ENCODE data around the gene SMURF1.

The SMURF1 gene

DNA sequence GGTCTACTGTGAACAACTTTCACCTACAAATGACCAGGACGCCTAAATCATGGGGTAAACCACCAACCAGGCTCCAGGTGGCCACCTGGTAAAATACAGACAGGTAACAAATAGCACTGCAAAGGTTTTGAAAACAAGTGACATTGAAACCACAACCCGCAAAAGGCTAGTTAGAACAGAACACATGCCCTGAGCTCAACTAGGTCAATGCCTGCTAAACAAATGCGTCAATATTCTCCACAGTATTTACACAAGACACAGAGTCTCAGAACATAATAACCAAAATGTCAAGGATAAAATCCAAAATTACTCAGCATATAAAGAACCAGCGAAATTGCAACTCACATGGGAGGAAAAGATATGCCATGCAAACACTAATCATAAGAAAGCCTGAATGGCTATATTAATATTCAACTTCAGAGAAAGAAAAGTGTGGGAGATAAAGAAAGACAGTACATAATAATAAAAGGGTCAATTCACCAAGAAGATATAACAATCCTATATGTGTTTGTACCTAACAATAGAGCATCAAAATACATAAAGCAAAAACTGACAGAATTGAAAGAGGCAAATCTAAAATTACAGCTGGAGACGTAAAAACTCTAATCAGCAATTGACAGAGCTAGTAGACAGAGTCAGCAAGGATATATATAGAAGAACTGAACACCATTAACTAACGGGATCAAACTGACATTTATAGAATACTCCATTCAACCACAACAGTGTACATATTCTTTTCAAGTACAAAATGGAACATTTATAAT is 47.6 kb downstream of the SMURF1 start:
- DNase-seq: no peak

DNA sequence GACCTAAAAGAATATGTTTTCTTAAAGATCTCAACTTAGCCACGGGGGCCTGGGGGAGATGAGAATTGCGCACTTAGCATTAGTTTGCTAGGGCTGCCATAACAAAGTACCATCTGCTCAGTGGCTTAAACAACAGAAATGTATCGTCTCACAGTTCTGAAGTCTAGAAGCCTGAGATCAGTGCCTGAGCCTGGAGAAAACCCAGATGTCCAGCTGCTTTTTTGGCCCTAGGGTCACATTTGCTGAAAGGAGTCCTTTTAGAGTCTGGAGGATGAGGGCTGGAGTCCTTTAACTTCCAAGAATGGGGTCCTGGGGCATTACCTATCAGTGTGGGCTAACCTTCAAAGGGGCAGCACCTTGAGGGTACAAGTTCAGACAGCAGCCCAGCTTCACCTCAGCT is 48.2 kb downstream of the SMURF1 start:
- no peak for DNase-seq

DNA sequence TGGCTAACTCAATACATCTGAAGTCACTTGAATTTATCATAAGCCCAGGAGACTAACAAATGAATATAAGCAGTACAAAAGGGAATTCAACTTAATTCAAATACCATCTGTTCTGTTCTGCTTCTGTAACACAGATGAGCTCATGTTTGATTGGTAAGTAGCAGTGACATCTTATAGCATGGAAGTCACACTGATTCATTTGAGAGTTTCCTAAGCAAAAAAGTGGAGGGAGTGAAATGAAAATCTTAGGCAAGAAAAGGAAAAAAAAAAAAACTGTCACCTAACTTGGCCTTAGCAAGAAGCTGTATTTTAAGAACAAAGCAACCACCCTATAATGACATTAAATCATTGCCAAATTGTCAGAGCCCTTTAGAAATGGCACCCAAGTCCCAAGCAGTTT is 49.5 kb downstream of the SMURF1 start:
- DNase-seq: no peak

DNA sequence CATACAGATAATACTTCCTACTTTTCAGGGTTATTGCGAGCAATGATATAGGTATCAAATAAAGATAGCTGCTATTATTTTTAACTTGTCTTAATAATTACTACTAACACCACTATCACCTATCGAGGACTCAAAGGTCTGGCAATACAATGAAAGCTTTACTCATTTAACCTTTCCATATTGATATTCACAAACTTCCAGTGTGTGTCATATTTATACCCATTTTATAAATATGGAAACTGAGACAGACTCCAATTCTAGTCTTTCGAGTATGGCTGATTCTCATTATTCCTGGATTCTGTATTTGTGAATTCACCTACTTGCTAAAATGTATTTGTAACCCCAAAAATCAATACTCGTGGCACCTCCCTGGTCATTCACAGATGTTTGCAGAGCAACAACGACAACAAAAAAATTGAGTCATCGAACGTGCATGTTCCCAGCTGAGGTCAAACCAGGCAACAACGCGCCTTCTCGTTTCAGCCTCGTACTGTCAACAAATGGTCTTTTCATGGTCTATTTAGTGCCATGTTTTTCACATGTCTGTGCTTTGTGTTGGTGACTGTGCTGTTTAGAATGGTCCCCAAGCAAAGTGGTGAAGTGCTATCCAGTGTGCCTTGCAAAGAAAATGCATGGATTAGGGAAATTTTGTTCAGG is 51.7 kb downstream of the SMURF1 start:
- DNase-seq: no peak

DNA sequence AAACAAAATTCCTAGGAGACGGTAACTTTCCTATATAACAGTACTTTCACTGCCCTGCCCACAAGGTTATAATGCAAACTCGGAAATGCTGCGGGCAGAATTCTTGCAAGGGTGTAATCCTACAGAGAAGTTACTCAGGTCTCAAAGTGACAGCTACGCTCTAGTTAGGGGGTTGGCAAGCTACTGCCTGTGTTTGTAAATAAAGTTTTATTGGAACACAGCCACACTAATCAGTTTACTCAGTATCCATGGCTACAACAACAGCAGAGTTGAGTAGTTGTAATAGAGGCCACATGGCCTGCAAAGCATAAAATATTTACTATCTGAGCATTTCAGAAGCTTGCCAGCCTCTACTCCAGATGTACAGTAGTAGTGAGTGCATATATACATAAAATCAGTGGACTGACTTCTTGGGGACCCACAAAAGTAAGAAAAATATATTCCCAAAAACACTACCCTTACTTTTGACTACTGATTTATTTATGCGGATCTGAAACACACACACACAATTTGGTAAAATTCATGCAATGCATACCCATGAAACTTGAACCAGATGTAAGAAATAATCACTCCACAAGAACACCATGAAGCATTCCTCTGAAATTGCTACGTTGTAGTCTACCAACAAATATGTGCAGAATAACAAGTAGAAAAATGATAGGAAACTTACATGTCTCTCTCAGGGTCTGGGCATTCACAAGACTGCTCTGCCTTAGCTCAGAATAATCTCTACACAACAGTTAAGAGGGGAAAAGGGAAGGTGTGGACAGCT is 53.0 kb downstream of the SMURF1 start:
- DNase-seq: no peak

DNA sequence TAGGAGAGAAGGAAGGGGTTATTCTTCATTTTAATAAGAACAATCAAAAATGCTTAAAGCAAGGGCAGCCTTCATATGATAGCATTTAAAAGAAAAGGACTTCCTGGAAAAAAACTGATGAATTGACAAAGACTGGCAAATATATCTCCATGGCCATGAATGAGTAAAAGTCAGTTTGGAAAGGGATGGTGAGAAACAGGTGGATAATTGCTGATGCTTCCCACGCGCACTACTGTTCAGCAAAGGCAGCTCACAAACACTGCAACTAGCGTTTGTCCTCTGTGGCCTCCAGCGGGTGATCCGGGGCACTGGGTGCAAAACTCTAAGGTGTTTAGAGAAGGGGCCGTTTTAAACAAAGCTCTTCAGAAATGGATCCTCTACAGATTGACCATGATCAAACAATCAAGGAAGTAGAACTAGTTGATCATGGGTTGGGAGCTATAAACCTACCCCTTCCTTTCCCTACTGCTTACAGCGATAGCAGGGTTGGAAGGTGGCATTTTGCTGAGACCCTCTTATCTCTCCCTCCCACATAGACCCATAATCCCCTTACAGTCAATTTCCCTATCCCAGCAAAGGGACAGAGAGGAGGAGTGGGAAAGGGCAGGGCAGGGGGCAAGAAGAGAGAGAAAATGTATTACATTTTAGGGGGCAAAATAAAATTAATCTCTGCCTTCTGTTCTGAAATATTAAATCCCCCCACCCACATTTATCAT is 53.8 kb downstream of the SMURF1 start:
- DNase-seq: no peak

DNA sequence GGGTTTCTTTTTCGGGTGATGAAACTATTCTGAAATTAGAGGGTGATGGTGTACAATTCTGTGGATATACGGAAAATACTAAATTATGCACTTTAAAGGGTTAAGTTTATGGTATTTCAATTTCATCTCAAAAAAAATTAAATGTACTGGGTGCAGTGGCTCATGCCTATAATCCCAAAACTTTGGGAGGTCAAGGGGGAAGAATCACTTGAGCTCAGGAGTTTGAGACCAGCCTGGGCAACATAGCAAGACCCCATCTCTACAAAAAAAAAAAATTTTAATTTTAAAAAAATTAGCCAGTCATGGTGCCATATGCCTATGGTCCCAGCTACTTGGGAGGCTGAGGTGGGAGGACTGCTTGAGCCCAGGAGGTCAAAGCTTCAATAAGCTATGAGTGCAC is 57.0 kb downstream of the SMURF1 start:
- DNase-seq: no peak

DNA sequence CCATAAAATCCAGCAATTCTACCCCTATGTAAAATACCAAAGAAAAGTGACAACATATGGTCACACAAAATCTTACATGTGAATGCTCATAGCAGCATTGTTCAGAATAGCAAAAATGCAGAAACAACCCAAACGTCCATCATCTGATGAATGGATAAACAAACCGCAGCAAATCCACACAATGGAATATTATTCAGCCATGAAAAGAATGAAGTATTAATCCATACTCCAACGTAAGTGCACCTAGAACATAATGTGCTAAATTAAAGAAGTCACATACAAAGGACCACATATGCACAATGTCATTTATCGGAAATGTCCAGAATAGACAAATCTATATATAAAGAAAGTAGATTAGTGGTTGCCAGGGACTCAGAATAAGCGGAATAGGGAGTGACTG is 57.4 kb downstream of the SMURF1 start:
- no peak for DNase-seq

DNA sequence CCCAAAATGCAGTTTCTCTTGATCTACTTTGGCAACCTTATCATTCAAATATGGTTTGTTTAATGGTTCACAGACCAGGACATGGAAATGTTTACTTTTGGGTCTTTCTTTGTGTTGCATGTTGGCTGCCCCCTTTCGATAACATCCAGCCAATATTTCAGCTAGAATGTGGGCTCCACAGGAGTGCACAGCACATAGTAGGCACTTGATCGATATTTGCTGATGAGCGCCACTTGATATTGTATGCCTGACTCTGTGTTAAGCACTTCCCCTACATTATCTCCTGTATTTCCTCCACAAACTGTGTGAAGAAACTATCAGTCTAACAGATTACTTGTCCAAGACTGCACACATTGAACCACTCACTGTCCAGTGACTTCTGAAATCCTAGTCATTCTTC is 60.2 kb downstream of the SMURF1 start:
- DNase-seq: no peak

DNA sequence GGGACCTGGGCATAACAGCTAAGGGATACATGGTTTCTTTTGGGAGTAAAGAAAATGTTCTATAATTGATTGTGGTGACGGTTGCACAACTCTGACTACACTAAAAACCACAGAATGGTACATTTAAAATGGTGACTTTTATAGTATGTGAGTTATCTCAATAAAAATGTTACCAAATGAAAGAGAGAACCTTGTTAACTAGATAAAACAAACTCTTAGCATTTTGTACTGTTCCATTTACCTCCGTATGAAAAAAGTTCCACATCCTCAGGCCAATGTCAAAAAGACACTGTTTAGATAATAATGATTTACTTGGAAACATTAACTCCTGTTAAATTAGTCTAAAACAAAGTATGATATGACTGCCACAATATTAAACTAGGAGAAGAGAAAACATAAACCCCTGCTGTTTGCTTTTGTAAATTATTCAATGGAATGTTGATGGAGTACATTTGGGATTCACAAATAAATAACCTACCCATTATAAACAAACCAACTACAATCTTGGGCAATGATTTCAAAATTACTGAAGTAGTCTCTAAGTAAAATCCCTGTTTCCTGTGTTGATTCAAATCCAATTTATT is 60.7 kb downstream of the SMURF1 start:
- no peak for DNase-seq

DNA sequence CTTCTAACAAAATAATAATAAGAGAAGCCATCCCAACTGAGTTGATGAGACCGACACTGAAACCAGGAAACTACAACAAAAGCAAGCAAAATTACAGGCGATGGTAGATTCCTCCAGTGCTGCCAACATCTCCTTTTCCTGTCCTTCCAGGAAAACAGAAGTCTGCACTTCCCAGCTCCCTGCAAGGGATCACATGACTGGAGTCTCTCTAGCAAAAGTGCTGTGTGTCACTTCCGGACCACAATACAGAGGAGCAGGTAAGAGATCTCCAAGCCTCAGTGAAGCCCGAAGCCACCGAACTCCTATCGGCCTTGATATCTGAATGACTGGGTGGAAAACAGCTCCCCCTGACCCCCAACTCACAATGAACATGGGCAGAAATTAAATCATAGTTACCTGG is 63.2 kb downstream of the SMURF1 start:
- no peak for DNase-seq

DNA sequence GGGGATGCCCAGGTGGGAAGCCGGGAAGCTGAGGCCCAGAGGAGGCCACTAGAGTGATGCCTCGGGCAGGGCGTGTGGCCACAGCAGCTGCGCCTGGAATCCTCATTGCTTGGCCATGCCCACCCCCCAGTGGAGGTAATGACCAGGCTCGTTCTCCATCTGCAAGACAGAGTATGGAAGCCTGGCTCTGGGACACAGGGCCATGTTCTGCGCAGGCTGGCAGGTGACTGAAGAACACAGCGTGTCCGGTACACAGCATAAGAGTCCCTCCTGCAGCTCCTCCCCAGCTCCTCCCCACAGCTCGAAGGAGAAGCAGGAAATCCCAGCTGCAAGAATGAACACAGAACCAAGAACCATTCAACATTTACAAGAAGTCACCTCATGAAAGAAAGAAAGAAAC is 64.8 kb downstream of the SMURF1 start:
- DNase-seq: no peak

DNA sequence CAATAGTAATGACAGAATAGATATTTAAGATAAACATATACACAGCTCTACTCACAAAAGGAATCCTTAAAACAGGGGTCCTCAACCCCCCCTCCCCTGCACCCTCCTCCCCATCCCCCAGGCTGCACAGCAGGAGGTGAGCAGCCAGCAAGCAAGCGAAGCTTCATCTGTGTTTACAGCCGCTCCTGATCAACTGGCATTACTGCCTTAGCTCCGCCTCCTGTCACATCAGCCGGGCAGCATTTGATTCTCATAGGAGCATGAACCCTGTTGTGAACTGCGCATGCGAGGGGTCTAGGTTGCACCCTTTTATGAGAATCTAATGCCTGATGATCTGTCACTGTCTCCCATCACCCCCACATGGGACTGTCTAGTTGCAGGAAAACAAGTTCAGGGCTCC is 65.5 kb downstream of the SMURF1 start:
- DNase-seq: no peak

DNA sequence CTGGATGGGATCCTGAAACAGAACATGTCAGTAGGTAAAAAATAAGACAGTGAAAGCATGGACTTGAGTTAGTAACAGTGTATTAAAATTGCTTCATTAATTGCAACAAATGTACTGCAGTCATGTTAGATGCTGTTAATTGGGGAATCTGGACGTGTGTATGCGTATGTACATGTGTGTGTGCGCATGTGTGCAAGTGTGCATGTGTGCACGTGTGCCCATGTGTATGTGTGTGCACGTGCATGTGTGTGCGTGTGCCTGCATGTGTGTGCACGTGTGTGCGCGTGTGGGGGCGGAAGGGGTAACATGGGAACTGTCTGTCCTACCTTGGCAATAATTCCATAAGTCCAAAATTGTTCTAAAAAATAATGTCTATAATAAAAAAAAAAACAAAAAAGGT is 67.3 kb downstream of the SMURF1 start:
- no peak for DNase-seq

DNA sequence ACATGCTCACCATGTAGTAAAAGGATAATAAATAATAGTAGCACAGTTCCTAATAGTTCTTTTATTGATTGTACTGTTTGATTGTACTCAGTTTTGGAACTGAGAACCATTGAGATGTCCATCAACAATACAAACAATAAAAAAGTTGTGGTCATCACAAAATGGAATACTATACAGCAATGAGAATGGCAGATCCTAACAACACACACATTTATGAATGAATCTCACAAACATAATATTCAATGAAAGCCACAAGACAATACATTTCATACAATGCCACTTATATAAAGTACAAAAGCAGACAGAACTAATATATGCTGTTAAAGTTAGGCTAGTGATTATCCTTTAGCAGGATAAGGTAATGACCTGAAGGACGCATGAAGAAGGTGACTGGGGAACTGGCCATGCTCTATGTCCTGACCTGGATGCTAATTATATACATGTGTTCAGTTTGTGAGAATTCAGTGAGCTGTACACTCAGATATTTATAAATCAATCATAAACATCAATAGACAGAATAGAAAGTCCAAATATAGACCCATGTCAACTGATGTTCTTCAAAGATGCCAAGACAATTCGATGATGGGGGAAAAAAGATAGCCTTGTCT is 70.0 kb downstream of the SMURF1 start:
- no peak for DNase-seq

DNA sequence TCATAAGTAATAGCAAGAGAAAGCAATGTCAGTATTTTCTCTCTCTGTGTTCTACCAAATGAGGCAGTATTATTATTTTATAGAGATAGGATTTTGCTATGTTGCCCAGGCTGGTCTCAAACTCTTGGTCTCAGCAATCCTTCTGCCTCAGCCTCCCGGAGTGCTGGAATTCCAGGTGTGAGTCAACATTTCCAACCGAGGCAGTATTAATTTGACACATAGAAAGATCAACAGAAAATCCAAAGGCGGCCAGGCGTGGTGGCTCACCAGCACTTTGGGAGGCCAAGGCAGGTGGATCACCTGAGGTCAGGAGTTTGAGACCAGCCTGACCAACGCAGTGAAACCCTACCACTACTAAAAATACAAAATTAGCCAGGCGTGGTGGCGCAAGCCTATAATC is 71.8 kb downstream of the SMURF1 start:
- DNase-seq: no peak

DNA sequence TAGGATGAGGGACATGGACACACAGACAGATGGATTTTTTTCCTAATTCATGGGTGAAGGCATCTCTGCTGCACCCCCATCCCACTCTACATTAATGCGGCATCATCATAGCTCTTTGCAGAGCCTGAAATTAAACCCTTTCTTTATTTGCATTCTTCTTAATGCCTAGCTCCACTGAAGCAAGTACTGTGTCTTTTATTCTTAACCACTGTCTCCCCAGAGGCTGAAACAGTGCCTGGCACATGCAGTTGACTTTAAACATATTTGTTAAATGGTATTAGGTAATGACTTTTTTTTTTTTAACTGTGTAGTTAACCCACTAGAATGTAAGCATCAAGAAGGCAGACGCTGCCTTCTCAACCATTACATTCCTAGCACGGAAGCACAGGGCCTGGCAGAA is 73.5 kb downstream of the SMURF1 start:
- DNase-seq: no peak

DNA sequence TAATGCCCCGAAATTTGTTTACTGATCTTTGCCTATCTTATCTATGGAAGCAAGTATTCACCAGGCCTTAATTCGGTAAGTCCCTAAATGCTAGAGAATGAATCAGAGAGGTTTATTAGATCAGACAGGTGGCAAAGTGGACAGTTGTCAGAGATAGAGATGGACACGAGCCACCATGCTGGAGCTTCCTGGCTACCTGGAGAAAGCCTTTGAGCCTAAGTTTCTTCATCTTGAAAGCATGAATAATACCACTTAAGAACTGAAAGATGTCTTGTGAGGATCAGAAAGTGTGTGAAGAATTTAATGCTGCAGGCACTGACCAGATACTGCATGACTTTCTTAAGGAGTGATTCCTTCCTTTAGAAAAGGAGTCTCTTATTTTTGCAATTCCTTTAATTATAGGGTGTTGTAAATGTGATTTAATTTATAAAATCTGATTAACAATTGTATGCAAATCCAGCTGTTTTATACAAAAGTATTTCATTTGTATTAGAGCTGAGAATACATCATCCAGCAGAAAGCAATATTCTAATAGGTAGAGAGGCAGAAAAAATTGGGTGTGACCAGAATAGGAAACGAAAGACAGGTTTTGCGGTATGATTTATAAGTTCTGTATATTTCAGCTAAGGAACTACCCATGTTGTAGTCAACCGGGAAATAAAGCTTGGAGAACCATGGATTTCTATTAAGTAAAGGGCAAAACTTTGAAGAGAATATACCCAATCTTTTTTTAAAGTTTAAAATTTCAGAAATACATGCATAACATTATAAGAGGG is 82.7 kb downstream of the SMURF1 start:
- no peak for DNase-seq

DNA sequence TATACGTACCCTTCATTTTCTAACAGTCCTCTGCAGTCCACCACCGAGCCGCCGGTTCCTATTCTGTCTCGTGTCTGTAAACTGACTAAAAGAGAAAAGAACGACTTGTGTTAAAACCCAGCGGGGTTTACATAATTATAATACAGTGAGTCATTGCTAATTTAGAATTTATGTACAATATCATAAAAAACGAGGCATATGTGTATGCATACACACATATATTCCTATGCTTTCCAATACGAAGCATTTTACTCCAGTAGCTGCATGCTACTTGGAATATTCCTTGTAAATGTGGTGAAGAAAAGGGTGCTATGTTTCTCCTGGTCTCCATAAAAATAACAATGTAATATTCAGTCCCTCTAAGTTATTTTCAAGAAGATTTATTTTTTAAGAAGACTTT is 89.1 kb downstream of the SMURF1 start:
- no peak for DNase-seq

DNA sequence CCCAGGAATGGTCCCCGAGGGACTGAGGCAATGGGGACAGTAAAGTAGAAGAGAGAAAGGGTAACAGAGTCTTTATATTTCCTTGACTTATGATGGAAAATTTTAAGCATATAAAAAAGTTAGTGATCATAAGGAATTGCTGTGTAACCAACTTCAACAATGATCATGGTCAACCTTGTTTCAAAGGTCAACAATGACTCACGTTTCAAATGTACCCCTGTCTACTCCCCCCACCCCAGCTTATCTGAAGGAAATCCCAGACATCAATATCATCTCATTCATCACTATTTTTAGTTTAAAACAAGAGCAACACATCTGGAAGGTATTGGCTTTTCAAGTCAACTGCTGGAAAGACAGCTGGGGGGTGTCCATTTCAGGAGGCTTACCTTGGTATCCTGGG is 92.9 kb downstream of the SMURF1 start:
- DNase-seq: no peak

DNA sequence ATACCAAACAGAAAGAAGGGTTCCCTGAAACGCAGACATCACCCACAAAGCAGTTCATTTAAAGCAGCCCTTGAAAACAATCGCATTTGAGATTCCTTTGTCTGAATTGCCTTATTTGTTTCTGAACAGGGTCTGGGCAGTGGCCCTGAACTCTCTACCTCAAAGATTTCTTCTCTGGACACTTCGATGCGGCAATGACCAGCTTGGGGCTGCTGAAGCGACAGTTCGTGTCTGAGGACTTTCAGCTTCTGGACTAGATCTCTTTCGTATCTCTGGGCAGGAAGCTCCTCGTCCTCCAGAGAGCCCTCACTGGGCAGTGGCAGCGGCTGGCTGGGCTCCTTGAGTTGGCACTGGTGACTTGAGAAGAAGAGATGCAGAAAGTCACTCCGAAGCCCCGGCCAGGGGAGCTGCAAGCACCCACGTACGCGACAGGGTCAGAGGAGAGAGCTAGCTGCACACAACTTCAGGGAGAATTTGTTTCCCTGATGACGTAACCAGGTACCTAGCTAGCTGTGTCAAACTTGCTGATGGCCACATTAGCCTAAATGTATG is 96.3 kb downstream of the SMURF1 start:
- no peak for DNase-seq
